CD4-positive, alpha-beta T cell treated with Interleukin-17A for 1 hour (primary cell): ENCODE data around the gene CLPTM1.
A peak's percentile ranks its signal among the peaks of the same experiment; 100 is the strongest.
"Not testable (repeated sequence)": the region's sequence is repeated elsewhere in the genome, so short reads cannot be mapped to it uniquely, and the experiment has no call there.

ENCODE experiments used
- DNase-seq: peaks from one replicate; pipeline ENCODE4 v3.0.0-alpha.2; 2020

The CLPTM1 gene

DNA sequence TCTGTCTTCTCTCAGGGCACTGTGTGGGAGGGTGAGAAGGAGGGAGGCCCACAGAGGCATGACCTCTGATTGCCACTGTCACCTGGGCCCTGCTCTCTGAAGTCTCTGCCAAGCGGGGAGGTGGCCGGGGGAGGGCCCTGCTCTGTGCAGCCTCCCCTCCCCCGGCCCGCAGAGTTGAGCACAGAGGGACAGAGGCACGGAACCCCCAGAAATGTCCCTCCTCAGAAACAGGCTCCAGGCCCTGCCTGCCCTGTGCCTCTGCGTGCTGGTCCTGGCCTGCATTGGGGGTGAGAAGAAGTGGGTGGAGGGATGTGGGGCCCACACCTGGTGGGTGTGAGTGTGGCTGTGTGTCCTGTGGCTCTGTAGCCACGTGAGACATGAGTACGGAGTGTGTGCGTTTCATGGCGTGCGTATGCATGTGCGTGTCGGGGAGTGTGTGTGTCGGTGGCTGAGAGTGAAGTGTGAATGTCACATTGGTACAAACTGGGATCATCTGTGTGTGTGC, 13.1 kb upstream of the CLPTM1 start, which contains the start of gene APOC4:
APOC4 (plus strand) TSS at position 171 of the 505 bp plus-strand sequence; CDS start at position 212, 41 bp downstream.
- DNase-seq, result no peak

DNA sequence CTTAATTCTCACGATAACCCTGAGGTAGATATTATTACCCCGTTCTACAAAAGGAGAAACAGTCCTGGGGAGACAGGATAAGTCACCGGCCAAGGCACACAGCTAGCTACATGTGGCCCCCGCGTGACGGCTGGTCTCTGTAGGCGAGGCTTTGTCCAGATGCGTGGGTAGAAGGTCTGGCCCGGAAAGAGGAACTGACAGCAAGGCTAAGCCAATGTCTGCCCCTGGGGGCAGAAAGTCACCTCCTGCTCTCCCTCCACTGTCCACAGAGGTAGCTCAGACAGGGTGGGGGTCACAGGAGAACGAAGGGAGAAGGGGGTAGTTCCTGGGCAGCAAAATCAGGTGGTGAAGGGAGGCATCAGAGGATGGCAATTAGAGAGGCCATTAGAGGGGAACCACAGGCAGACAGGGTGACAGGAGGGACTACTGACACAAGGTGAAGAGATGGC, 11.4 kb upstream of the CLPTM1 start:
- DNase-seq, result no peak

DNA sequence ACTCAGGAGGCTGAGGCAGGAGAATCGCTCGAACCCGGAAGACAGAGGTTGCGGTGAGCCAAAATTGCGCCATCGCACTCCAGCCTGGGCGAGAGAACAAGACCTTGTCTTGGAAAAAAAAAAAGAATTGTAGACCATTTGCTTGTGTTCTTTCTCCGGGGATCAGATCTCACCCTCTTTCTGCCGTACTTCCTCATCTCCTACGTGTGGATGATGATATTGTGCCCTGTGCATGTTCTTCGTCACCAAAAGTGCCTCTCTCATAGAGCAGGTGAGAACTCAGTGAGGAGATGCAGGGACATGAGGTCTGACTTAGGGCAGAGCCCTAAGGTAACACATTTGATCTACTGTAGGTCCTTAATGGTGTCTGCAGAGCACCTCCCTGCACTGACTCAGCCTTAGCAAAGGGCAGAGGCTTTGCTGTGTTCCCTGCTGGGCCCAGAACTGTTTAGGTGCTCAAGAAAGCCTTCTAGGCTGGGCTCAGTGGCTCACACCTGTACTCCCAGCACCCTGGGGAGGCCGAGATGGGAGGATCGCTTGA, 8.1 kb upstream of the CLPTM1 start:
- DNase-seq, result no peak

- DNase-seq, result no peak
These were observed 6.9 kb upstream of the CLPTM1 start for GRCh38 chr19:44948237-44948636.

DNA sequence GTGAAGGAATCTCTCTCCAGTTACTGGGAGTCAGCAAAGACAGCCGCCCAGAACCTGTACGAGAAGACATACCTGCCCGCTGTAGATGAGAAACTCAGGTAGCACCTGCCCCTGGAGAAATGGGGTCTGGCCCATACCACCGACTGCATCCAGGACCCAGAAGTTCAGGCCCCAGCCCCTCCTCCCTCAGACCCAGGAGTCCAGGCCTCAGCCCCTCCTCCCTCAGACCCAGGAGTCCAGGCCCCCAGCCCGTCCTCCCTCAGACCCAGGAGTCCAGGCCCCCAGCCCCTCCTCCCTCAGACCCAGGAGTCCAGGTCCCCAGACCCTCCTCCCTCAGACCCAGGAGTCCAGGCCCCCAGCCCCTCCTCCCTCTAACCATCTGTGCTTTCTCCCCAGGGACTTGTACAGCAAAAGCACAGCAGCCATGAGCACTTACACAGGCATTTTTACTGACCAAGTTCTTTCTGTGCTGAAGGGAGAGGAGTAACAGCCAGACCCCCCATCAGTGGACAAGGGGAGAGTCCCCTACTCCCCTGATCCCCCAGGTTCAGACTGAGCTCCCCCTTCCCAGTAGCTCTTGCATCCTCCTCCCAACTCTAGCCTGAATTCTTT, 6.3 kb upstream of the CLPTM1 start:
- DNase-seq, result no peak

- DNase-seq, result no peak
These were observed 5.6 kb upstream of the CLPTM1 start for GRCh38 chr19:44949550-44949949.

- peak; percentile 84 for DNase-seq
These were observed 3.7 kb upstream of the CLPTM1 start for GRCh38 chr19:44951179-44952159.

DNA sequence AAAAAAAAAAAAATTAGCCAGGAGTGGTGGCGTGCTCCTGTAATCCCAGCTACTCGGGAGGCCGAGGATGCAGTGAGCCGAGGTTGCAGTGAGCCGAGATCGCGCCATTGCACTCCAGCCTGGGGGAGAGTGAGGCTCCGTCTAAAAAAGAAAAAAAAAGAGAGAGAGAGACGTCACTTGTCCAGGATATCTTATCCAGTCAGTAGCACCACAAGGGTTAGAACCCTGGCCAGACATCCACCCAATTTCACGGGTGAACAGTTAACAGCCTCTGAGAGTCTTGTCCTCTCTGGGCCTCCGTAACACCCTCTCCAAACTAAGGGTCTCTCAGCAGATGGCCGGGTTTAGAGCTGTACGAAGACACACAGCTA, 917 bp upstream of the CLPTM1 start:
- DNase-seq, result no peak

- DNase-seq, result no peak
These were observed 592 bp downstream of the CLPTM1 start for GRCh38 chr19:44955505-44956439.

DNA sequence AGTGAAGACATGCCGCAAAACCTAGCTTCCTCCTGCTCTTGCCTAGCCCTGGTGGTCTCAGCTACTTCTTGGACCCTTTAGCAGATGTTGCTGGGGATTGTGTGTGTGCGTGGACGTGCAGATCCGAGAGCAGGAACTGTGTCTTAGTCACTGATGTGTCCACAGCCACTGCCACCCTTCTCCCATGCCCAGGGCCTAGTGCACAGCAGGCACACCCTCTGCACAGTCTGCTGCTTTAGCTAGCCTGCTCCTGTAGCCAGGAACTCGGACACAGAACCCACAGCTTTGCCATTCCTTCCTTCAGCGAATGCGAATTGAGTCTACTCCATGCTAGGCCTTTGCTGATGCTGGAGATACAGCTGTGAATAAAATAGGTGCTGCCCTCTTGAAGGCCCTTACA, 2.3 kb downstream of the CLPTM1 start:
- DNase-seq, result no peak

GRCh38 chr19:44958090-44958489, 2.9 kb downstream of the CLPTM1 start:
- DNase-seq, result no peak

GRCh38 chr19:44959691-44960090, 4.5 kb downstream of the CLPTM1 start:
- DNase-seq, result no peak

DNA sequence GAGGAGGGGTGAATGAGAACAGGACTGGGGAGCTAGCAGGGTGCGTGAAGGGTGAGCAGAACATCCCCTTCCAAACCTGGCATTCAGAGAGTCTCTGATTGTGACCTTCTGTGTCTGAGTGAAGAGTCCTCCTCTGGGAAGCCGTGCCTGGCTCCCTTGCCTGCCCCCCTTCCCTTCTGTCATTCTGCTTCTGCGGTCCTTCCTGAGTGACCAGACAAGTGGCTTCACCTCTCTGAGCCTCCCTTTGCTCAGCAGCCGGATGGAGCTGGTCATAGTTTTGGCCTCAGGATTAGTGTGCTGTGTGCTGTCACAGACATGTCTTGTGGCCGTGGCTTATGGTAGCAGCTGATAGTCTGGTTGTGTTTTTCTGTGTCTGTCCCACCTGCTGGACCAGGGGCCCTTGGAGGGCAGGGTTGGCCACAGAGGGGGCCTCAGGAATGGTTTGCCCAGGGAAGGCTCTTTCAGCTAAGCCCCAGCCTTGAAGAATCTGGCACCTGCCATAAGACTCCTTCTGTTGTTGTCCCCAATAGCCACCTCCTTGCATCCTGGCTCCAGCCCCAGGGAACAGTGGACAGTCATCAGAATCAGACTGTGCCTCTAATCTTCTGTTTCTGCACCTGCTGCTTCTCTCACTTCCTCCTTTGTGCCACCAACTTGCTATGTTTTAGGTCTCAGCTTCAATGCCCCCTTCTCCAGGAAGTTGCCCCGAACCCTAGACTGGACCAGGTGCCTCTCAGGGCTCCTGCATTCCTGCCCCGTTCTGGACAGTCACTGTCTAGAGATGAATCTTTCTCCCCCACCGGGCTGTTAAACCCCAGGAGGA, 5.9 kb downstream of the CLPTM1 start:
- no peak for DNase-seq

- no peak for DNase-seq
These were observed 6.6 kb downstream of the CLPTM1 start for GRCh38 chr19:44961821-44962220.

- DNase-seq, result no peak
These were observed 12.9 kb downstream of the CLPTM1 start for GRCh38 chr19:44968118-44968517.

- DNase-seq, result no peak
These were observed 13.5 kb downstream of the CLPTM1 start for GRCh38 chr19:44968670-44969069.

DNA sequence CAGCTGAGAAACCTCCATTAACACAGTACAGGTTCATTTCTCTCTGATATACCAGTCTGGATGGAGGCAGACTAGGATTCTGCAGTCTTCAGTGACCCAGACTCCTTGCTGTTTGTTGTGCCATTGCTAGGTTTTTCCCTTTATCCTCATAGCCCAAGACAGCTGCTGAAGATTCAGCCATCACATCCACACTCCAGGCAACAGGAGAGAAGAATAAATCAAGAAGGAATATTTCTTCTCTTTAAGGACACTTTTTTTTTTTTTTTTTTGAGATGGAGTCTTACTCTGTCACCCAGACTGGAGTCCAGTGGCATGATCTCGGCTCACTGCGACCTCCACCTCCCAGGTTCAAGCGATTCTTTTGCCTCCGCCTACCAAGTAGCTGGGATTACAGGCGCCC, 14.3 kb downstream of the CLPTM1 start:
- DNase-seq, result no peak

DNA sequence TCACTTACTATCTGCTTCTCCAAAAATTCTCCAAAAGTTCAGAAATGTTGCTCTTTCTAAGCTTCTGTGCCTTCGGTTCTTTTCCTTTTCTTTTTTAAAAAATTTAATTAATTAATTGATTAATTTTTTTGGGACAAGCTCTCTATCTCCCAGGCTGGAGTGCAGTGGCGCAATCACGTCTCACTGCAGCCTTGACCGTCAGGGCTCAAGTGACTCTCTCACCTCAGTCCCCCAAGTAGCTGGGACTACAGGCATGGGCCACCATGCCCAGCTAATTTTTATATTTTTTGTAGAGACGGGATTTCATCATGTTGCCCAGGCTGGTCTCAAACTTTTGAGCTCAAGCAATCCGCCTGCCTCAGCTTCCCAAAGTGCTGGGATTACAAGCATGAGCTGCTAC, 16.3 kb downstream of the CLPTM1 start:
- DNase-seq, result not testable (repeated sequence)

DNA sequence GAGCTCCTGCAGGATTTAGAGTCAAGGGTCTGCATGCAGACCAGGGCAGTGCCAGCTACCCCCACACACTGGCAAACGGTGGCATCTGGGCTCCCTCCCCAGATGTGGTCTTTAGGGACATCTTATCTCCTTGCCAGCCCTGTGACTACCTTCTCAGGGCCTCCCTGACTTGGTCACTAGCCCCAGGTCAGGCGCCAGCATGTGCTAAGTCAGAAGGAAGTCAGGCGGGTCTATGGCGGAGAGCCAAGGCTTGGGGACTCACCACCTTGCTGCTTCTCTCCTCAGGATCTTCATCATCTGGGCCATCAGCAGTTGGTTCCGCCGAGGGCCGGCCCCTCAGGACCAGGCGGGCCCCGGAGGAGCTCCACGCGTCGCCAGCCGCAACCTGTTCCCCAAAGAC, 17.6 kb downstream of the CLPTM1 start:
- no peak for DNase-seq

- no peak for DNase-seq
These were observed 19.0 kb downstream of the CLPTM1 start for GRCh38 chr19:44973982-44974735.

- DNase-seq, result no peak
These were observed 19.7 kb downstream of the CLPTM1 start for GRCh38 chr19:44974857-44975256.
